CD4-positive, alpha-beta T cell treated with Interleukin-17A for 1 hour (primary cell): ENCODE measurements around the gene COX8C.
"Not testable (repeated sequence)": the region's sequence is repeated elsewhere in the genome, so short reads cannot be mapped to it uniquely, and the experiment has no call there.

Experiments
- DNase-seq: peaks from one replicate; pipeline ENCODE4 v3.0.0-alpha.2; 2020

Gene COX8C

DNA sequence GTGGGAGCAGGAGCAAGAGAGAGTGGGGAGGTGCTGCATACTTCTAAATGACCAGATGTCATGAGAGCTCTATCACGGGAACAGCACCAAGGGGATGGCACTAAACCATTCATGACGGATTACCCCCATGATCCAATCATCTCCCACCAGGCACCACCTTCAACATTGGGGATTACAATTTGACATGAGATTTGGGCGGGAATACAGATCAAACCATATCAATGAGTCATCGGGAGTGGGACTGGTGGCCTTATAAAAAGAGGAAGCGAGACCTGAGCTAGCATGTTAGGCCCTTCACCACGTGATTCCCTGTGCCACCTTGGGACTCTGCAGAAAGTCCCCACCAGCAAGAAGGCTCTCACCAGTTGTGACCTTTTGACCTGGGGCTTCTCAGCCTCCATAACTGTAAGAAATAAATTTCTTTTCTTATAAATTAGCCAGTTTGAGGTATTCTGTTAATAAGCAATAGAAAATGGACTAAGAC, 28.7 kb downstream of the COX8C start:
- peak; percentile 10 for DNase-seq

DNA sequence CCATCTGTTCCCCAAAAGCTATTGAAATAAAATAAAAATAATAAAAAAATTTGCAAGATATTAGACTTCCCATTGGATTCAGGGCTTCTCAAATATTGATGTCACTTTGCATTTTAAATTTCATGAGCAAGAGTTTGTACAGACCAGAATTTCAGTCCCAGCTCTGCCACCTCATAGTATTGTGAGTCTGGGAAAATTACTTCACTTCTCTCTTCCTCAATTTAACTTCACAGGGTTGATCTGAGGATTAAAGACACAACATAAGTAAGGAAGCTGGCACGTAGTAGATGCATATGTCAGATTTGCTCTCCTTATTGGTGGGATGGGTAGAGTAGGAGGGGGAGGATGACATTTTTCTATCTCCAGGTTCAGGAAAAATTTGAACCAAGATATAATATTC, 32.8 kb downstream of the COX8C start:
- no peak for DNase-seq

DNA sequence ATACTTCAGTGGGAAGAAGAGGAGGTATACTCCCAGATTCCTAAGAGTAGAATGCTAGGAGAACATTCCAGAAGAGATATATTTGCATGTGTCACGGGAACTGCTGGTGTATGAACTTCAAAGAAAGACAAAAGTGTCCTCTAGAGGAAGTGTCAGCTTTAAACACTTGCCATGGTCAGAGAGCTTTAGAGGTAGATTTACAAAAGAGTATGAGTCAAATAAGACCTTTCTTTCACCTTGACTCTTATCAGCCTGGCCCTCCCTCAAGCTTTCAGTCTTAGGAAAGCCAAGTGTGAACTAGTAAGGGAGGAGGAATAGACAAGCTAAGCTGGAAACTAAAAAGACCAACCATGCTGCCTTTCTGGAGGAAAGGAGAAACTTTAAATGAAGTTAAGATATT, 34.7 kb downstream of the COX8C start:
- DNase-seq: no peak

DNA sequence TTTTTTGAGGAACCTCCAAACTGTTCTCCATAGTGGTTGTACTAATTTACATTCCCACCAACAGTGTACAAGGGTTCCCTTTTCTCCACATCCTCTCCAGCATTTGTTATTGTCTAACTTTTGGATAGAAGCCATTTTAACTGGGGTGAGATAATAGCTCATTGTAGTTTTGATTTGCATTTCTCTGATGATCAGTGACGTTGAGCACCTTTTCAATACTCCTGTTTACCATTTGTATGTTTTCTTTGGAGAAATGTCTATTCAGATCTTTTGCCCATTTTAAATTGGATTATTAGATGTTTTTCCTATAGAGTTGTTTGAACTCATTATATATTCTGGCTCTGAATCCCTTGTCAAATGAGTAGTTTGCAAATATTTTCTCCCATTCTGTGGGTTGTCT, 37.3 kb downstream of the COX8C start:
- DNase-seq: not testable (repeated sequence)

DNA sequence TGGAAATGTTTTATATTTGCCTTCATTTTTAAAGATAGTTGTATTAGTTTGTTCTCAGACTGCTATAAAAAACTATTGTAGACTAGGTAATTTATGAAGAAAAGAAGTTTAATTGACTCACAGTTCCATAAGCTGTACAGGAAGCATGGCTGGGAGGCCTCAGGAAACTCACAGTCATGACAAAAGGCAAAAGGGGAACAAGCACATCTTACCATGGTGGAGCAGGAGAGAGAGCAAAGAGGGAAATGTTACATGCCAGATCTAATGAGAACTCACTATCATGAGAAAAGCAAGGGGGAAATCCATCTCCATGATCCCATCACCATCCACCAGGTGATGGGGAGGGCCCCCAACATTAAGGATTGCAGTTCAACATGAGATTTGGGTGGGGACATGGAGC, 48.2 kb downstream of the COX8C start:
- DNase-seq: peak; percentile 5

DNA sequence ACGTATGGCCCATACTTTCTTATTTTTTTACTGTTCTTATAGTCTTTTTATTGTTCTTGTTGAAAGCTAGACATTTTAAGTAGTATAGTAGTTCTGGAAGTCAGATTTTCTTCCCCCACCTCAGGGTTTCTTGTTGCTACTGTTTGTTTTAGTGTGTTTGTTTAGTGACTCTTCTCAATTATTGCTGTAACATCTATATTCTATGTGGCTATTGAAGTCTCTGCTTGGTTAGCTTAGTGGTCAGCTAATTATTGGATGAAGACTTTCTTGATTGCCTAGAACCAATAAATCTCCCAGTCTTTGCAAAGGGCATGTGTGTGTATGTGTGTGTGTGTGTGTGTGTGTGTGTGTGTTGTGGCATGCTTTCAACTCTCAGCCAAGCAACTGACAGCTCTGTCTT, 49.5 kb downstream of the COX8C start:
- DNase-seq: no peak
